Upper lobe of left lung (tissue), 6 donors: ENCODE measurements around the gene RNPS1. TPM values are rescaled to one million over a fixed set of nuclear protein-coding genes. Genes with fewer than 3 reads are reported as not detected.
A peak's percentile ranks its signal among the peaks of the same experiment; 100 is the strongest.
"Not testable (repeated sequence)": the region's sequence is repeated elsewhere in the genome, so short reads cannot be mapped to it uniquely, and the experiment has no call there.

ENCODE experiments used
- ATAC-seq, 2 donors: fragments of 200-7000 bp; cut with Tn5 transposase; one replicate each; pipeline ENCODE4 v1.9.1; 2022; ENCODE audit warnings: mild to moderate bottlenecking in 2 of 2, moderate library complexity in 2 of 2; ENCODE audit not compliant: low FRiP score in 2 of 2
- DNase-seq, 2 donors: peaks; one replicate each; pipeline ENCODE4 v3.0.0-alpha.2; 2019 to 2020
- H3K27ac ChIP-seq, 4 donors: fragments of 200-600 bp; sonication (generic); one replicate each; pipeline ENCODE4 v1.5.1; 2016 to 2019
- H3K27me3 ChIP-seq, 4 donors: fragments of 200-600 bp; sonication (generic); one replicate each; pipeline ENCODE4 v1.5.1; 2017 to 2019
- H3K36me3 ChIP-seq, 4 donors: fragments of 200-600 bp; sonication (generic); one replicate each; pipeline ENCODE4 v1.5.1; 2016 to 2019
- H3K4me1 ChIP-seq, 4 donors: fragments of 200-600 bp; sonication (generic); one replicate each; pipeline ENCODE4 v1.5.1; 2018 to 2019
- H3K4me3 ChIP-seq, 4 donors: fragments of 200-600 bp; sonication (generic); one replicate each; pipeline ENCODE4 v1.5.1; 2017 to 2019; ENCODE audit warnings: mild to moderate bottlenecking in 2 of 4, moderate library complexity in 1 of 4
- H3K9me3 ChIP-seq, 4 donors: fragments of 200-600 bp; sonication (generic); one replicate each; pipeline ENCODE4 v1.5.1; 2018 to 2019
- EP300 ChIP-seq, 4 donors: sonication (generic); formaldehyde crosslinking; IDR thresholded peaks; one replicate each; pipeline ENCODE4 v1.5.1; 2017; ENCODE audit warnings: antibody characterized with exemption in 4 of 4, control low read depth in 2 of 4
- POLR2A ChIP-seq, 4 donors: fragments of 450-650 bp; IDR thresholded peaks; one replicate each; pipeline ENCODE4 v1.5.1; 2016 to 2017; ENCODE audit warnings: antibody characterized with exemption in 4 of 4, mild to moderate bottlenecking in 2 of 4
- POLR2AphosphoS5 ChIP-seq, 2 donors: sonication (generic); formaldehyde crosslinking; IDR thresholded peaks; one replicate each; pipeline ENCODE4 v1.5.1; 2017; ENCODE audit warnings: antibody characterized with exemption in 2 of 2
- WGBS, 2 donors: methylation state at CpG; one replicate each; pipeline ENCODE4 v1.1.5; 2017 to 2018; 5-methylcytosine and 5-hydroxymethylcytosine counted together
- total RNA-seq, 6 donors: library from RNA; depleted of rRNA in 4 of 6; stranded (reverse); fragments of >200 nt in 4 of 6; gene quantifications; one replicate each; pipeline versions ENCODE4 v1.1.0 to v1.2.1, GENCODE V29; 2016 to 2021
- TF ChIP-seq, protein P1 (sequence below), 6 experiments: fragments of 450-650 bp in 4 of 6; fragments of 200-600 bp in 2 of 6; sonication (generic) in 2 of 6; IDR thresholded peaks; one replicate each; pipeline ENCODE4 v1.5.1; 2016 to 2019; ENCODE audit warnings: antibody characterized with exemption in 6 of 6
- donor health status: DM: no; HTN: no; CAD: no; lungs with moderate emphysema.
- donor health status: DM: no; HTN: yes; CAD: no; lungs with severe emphysema.

RNPS1 gene
- total RNA-seq, 6 donors from 2014 or later = 92.2 to 142 (median 114) TPM

DNA sequence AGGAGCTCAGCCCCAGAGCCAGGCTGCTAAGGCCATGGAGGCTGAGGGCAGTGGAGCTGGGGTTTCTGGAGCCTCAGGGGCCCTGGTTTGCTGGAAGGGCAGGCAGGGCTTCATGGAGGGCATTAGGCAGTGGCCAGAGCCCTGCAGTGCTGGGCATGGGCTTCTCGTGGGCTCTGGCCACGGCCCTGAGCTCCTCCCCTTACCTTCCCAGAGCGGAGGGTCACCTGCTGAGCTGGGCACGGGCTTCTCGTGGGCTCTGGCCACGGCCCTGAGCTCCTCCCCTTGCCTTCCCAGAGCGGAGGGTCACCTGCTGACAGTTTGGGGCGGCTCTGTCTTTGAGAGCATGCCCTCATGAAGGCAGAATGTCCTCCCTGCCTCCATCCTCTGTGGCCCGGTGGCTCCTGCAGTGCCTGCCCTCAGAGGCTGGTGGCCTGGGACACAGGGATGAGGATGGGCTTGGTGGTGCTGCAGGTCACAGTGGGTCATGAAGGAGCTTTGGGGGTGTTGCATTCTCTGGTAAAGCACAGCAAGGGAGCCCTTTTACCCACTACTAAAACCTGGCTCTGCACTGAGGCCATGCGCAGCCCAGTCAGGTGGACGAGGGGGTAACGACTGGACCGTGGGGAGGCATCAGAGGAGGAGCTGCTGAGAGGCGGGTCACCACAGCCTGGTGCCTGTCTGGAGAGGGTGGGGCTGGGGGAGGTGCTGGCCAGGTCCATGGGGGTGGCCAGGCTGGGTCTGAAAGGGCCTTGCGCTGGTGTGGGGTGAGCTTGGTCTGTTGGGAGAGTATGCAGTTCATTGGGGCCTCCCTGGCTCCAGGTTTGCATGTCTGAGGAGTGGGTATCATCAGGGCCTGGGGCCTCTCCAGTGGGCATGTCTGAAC is 2.9 kb upstream of the RNPS1 start:
- Histone ChIP-seq H3K4me1 (peaks cover 20 to 41% (median 24%) of the 10 kb centered on the region in 4 donors), H3K27ac (no peak overlapping the region), H3K9me3 (no peaks in the 10 kb centered on the region), H3K4me3 (no peak overlapping the region), H3K36me3 (peaks cover 0 to 7% (median 3%) of the 10 kb centered on the region in 4 donors), H3K27me3 (no peaks in the 10 kb centered on the region)
- ATAC-seq (no peak), DNase-seq (no peak)
- 73 to 94% methylated on average over 4 to 7 of the region's 15 CpGs for WGBS, 2 donors
- TF ChIP-seq POLR2AphosphoS5 (IDR thresholded peaks at IDR 0.05) = no peak
- TF ChIP-seq, protein P1, sequence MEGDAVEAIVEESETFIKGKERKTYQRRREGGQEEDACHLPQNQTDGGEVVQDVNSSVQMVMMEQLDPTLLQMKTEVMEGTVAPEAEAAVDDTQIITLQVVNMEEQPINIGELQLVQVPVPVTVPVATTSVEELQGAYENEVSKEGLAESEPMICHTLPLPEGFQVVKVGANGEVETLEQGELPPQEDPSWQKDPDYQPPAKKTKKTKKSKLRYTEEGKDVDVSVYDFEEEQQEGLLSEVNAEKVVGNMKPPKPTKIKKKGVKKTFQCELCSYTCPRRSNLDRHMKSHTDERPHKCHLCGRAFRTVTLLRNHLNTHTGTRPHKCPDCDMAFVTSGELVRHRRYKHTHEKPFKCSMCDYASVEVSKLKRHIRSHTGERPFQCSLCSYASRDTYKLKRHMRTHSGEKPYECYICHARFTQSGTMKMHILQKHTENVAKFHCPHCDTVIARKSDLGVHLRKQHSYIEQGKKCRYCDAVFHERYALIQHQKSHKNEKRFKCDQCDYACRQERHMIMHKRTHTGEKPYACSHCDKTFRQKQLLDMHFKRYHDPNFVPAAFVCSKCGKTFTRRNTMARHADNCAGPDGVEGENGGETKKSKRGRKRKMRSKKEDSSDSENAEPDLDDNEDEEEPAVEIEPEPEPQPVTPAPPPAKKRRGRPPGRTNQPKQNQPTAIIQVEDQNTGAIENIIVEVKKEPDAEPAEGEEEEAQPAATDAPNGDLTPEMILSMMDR (IDR thresholded peaks at IDR 0.05) = no peak
- no peak for TF ChIP-seq POLR2A (IDR thresholded peaks at IDR 0.05)

GRCh38 chr16:2270070-2270462 is 2.1 kb upstream of the RNPS1 start:
- Histone ChIP-seq H3K27ac (no peak overlapping the region), H3K4me3 (no peak overlapping the region), H3K9me3 (no peaks in the 10 kb centered on the region), H3K27me3 (no peaks in the 10 kb centered on the region), H3K4me1 (peaks cover 26 to 48% (median 29%) of the 10 kb centered on the region in 4 donors), H3K36me3 (no peaks in the 10 kb centered on the region)
- TF ChIP-seq, protein P1 (IDR thresholded peaks at IDR 0.05) = no peak
- no peak for TF ChIP-seq EP300 (IDR thresholded peaks at IDR 0.05)
- TF ChIP-seq POLR2A (IDR thresholded peaks at IDR 0.05) = no peak
- TF ChIP-seq POLR2AphosphoS5 (IDR thresholded peaks at IDR 0.05) = no peak
- WGBS, 2 donors = 87 to 91% methylated on average over 5 to 9 of the region's 9 CpGs
- no peak for DNase-seq
- no peak for ATAC-seq

DNA sequence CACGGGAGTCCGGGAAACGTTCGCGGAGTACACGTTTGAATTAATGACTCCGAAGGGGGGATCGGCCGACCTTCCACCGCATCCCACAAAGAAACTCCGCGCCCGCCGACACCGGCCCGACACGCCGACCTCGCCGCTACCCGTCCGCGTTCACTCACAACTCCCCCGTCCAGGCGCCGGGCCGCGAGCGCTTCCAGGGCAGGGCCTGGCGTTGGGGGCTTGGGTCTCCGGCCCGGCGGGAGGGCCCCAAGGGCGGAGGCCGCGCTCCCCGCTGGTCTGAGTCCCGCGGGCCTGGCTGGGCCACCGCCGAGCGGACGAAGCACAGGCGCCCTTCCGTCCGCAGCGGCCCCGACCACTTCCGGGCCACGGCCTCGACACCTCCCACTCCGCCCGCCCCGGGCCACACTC is 417 bp downstream of the RNPS1 start:
- peak; percentile 79 to 91 for ATAC-seq
- Histone ChIP-seq H3K4me1 (peaks cover 26 to 56% (median 31%) of the 10 kb centered on the region in 4 donors), H3K4me3 (peak overlapping the region; percentile 76 to 90 (median 86))

DNA sequence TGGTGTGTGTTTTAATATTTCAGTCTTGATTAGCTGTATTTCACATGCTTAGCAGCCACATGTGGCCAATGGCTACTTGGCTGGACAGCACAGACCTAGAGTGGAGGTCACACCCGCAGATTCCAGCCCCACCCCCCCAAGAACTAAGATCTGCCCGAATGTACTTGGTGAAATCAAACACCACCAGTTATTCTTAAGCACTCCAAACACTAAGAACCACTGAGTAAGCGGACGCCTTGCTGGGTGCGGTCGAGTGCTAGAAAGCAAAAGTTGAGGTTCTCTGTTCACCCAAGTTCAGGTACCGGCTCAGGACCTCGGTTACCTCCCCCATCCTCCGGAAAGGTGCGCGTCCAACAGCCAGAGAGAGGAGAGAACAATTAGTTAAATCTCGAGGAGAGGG is 1.0 kb downstream of the RNPS1 start:
- ATAC-seq, H3K9me3 ChIP-seq, H3K27me3 ChIP-seq: not testable (repeated sequence)
- Histone ChIP-seq H3K4me3 (peak overlapping the region; percentile 76 to 90 (median 86)), H3K27ac (peak overlapping the region; percentile 93 to 98 (median 95)), H3K4me1 (peaks cover 26 to 49% (median 31%) of the 10 kb centered on the region in 4 donors), H3K36me3 (peaks cover 22 to 25% (median 24%) of the 10 kb centered on the region in 4 donors)
- DNase-seq = peak in 1 of 2 donors; percentile 34
- 6 to 9% methylated on average over 2 to 12 of the region's 12 CpGs for WGBS, 2 donors

More for the DNA sequence above, 417 bp downstream of the RNPS1 start:
- H3K27ac ChIP-seq = peak overlapping the region; percentile 93 to 98 (median 95)
- peaks cover 16 to 19% (median 18%) of the 10 kb centered on the region in 4 donors for H3K36me3 ChIP-seq
- H3K9me3 ChIP-seq, H3K27me3 ChIP-seq: not testable (repeated sequence)
- DNase-seq = peak in 1 of 2 donors; percentile 76
- WGBS, 2 donors = 0% methylated on average over 19 to 26 of the region's 54 CpGs

DNA sequence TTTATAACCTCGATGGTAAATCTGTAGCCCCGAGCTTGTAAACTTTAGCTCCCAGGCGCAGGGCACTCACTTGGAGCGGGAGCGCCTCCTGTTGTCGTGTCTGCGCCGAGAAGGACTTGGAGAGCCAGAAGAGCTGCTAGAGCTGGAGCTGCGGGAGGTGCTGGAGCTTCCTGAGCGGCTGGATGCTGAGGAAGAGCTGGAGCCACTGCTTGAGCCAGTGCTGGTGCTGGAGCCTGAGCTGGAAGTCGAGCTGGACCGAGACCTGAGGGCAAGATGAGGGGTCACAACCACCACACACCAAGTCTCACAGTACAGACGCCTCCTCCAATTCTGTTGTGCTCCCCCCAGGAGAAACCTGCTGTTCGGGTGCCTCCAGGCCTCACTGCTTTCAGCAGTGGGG is 4.9 kb downstream of the RNPS1 start:
- WGBS, 2 donors = 84 to 90% methylated on average over 9 to 14 of the region's 14 CpGs

DNA sequence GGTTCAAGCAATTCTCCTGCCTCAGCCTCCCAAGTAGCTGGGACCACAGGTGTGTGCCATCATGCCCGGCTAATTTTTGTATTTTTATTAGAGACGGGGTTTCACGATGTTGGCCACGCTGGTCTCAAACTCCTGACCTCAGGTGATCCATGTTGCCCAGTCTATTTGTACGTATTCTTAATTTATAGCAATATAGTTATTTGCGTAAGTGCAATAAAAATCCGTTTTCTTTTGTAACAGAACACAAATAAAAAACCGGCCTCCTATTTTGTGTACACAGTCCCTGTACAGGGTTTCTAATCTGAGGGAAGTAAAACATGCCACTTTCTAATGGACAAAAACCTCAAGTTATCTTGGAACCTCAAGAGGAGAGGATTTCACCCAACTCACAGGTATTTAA is 7.7 kb downstream of the RNPS1 start:
- H3K27me3 ChIP-seq = no peaks in the 10 kb centered on the region
- TF ChIP-seq EP300 (IDR thresholded peaks at IDR 0.05) (no peak), POLR2A (IDR thresholded peaks at IDR 0.05) (no peak), POLR2AphosphoS5 (IDR thresholded peaks at IDR 0.05) (no peak)
- TF ChIP-seq, protein P1 (IDR thresholded peaks at IDR 0.05) = no peak
- WGBS, 2 donors = 97% methylated on average over 8 of the region's 8 CpGs
- ATAC-seq (no peak), DNase-seq (no peak)
- no peaks in the 10 kb centered on the region for H3K9me3 ChIP-seq
- H3K4me1 ChIP-seq = peaks cover 0 to 11% (median 4%) of the 10 kb centered on the region in 4 donors
- H3K36me3 ChIP-seq = peaks cover 54 to 91% (median 86%) of the 10 kb centered on the region in 4 donors
- no peak overlapping the region for H3K4me3 ChIP-seq
- no peak overlapping the region for H3K27ac ChIP-seq

More for the DNA sequence above, 4.9 kb downstream of the RNPS1 start:
- H3K4me3 ChIP-seq, H3K9me3 ChIP-seq, H3K27me3 ChIP-seq, H3K27ac ChIP-seq, DNase-seq, ATAC-seq: not testable (repeated sequence)
- peaks cover 37 to 63% (median 58%) of the 10 kb centered on the region in 4 donors for H3K36me3 ChIP-seq
- peaks cover 12 to 31% (median 19%) of the 10 kb centered on the region in 4 donors for H3K4me1 ChIP-seq

DNA sequence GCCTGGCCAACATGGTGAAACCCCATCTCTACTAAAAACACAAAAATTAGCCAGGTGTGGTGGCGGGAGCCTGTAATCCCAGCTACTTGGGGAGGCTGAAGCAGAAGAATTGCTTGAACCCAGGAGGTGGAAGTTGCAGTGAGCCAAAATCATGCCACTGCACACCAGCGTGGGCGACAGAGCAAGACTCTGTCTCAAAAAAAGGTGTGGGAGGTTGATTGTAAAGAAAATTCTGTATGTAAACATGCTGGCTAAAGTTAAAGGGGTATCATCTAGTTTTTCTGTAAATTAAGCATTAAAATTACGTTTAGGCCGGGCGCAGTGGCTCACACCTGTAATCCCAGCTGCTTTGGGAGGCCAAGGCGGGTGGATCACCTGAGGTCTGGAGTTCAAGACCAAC is 9.4 kb downstream of the RNPS1 start:
- not testable (repeated sequence) for ATAC-seq
- H3K36me3 ChIP-seq = peaks cover 61 to 100% (median 94%) of the 10 kb centered on the region in 4 donors

More for the DNA sequence above, 9.4 kb downstream of the RNPS1 start:
- DNase-seq, H3K27me3 ChIP-seq, H3K4me1 ChIP-seq, H3K4me3 ChIP-seq, H3K9me3 ChIP-seq, H3K27ac ChIP-seq: not testable (repeated sequence)
- WGBS, 2 donors = 96 to 97% methylated on average over 7 of the region's 7 CpGs
